Suprapubic skin (tissue), 3 donors: ENCODE results near the gene BMERB1.

ENCODE experiments used
- POLR2A ChIP-seq, 2 donors: fragments of 450-650 bp; IDR thresholded peaks; one replicate each; pipeline ENCODE4 v1.6.1; 2017; ENCODE audit warnings: antibody characterized with exemption in 2 of 2, mild to moderate bottlenecking in 2 of 2, moderate library complexity in 2 of 2
- TF ChIP-seq, protein P1 (sequence below), 2 donors: fragments of 200-600 bp in 1 of 2; fragments of 450-650 bp in 1 of 2; sonication (generic) in 1 of 2; IDR thresholded peaks; one replicate each; pipeline ENCODE4 v1.5.1; 2016 to 2019; ENCODE audit warnings: antibody characterized with exemption in 2 of 2, mild to moderate bottlenecking in 1 of 2, moderate library complexity in 1 of 2

DNA sequence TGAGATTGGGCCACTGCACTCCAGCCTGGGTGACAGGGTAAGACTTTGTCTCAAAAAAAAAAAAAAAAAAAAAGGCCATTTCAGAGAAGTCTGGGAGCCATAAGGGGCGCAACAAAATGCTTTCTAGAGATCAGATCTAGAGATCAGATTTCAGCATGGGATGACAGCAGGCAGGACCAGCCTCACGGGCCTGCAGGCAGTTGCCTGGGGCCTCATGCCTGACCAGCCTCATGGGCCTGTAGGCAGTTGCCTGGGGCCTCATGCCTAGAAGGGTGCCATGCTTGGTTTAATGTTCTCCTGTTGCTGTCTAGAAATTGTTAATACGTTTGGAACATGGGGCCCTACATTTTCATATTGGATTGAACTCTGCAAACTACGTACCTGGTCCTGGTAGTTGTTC is 149.1 kb downstream of the BMERB1 start:
- TF ChIP-seq, protein P1, sequence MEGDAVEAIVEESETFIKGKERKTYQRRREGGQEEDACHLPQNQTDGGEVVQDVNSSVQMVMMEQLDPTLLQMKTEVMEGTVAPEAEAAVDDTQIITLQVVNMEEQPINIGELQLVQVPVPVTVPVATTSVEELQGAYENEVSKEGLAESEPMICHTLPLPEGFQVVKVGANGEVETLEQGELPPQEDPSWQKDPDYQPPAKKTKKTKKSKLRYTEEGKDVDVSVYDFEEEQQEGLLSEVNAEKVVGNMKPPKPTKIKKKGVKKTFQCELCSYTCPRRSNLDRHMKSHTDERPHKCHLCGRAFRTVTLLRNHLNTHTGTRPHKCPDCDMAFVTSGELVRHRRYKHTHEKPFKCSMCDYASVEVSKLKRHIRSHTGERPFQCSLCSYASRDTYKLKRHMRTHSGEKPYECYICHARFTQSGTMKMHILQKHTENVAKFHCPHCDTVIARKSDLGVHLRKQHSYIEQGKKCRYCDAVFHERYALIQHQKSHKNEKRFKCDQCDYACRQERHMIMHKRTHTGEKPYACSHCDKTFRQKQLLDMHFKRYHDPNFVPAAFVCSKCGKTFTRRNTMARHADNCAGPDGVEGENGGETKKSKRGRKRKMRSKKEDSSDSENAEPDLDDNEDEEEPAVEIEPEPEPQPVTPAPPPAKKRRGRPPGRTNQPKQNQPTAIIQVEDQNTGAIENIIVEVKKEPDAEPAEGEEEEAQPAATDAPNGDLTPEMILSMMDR (IDR thresholded peaks at IDR 0.05), result no peak
- no peak for TF ChIP-seq POLR2A (IDR thresholded peaks at IDR 0.05)
